GM18505 (cell line): Measurements from ENCODE around the gene C1QB.

Experiments
- ATAC-seq: cut with Tn5 transposase; IDR thresholded peaks from one replicate; pipeline ENCODE4 v1.9.1; 2021; ENCODE audit not compliant: unreplicated experiment
- POLR2A ChIP-seq: IDR thresholded peaks from 4 replicates; pipeline ENCODE4 v1.6.1; 2011; ENCODE audit warnings: borderline replicate concordance; ENCODE audit not compliant: insufficient read depth, insufficient read length; ENCODE audit errors: extremely low read depth

The C1QB gene

GRCh38 chr1:22677931-22678896, 25.2 kb downstream of the C1QB start:
- ATAC-seq = no peak

GRCh38 chr1:22680726-22681125, 27.7 kb downstream of the C1QB start:
- ATAC-seq = no peak
- no peak for TF ChIP-seq POLR2A

More at GRCh38 chr1:22677931-22678896, 25.2 kb downstream of the C1QB start:
- TF ChIP-seq POLR2A = no peak

GRCh38 chr1:22681556-22682276, 28.7 kb downstream of the C1QB start:
- no peak for TF ChIP-seq POLR2A
- no peak for ATAC-seq

DNA sequence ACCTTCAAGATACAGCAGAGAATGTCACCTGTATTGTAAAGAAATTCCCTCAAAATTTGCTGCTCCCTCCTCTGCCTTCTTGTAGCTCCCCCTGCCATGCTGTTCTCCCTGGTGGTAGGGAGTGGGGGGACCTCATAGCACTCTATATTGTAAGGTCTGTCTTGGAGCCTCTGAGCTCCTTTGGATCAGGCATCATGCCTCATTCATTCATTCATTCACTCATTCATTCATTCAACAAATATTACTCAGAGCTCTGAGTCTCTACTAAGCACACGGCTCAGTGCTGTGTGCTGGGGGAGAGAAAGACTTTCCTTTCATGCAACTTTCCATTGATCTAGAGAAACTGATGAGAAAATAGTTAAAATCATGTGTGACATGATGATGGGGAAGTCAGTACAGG, 30.5 kb downstream of the C1QB start:
- ATAC-seq = no peak

DNA sequence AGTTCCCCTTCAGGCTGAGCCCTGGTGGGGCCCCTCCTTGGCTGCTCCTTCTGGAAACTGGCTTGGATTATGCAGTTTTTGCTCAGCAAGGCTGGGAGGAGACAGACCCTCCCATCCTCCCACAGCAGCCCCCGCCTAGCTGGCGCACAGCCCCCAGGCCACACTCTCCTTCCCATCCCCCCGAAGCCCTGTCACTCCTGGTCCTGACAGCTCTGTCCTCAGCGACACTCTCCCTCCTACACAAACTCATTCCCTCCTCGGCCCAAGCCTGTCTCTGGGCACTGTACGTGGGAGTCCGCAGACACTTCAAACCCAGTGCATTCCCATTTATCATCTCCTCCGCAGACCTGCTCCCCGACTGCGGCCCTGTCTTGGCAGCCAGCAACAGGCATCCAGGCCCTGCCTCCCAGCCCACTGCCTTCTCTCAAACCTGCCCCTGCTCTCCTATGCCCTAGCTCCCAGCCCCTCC, 32.6 kb downstream of the C1QB start:
- no peak for TF ChIP-seq POLR2A
- no peak for ATAC-seq

More for the DNA sequence above, 30.5 kb downstream of the C1QB start:
- TF ChIP-seq POLR2A = no peak

GRCh38 chr1:22687191-22687590, 34.2 kb downstream of the C1QB start:
- ATAC-seq = no peak
- TF ChIP-seq POLR2A = no peak

GRCh38 chr1:22688466-22688865, 35.4 kb downstream of the C1QB start:
- no peak for ATAC-seq
- no peak for TF ChIP-seq POLR2A

DNA sequence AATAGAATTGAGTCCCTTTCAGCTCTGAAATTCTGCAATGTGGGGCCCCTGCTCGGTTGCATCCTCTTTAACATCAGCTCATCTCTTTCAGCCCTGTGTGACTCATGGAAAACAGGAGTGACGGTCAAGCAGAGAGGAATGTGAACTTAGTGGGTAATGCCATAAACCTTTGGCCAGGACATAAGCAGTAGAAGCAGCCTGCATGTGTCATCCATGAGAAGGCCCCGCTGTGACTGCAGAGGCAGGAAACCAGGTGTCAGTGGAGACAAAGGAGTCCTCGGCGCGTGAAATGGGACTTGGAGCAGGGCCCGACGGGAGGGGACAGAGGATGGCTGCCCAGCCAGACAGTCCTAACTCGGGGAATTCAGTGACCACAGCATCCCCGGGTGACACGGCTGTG, 36.5 kb downstream of the C1QB start:
- no peak for TF ChIP-seq POLR2A
- no peak for ATAC-seq

GRCh38 chr1:22691031-22691753, 38.2 kb downstream of the C1QB start:
- no peak for ATAC-seq

DNA sequence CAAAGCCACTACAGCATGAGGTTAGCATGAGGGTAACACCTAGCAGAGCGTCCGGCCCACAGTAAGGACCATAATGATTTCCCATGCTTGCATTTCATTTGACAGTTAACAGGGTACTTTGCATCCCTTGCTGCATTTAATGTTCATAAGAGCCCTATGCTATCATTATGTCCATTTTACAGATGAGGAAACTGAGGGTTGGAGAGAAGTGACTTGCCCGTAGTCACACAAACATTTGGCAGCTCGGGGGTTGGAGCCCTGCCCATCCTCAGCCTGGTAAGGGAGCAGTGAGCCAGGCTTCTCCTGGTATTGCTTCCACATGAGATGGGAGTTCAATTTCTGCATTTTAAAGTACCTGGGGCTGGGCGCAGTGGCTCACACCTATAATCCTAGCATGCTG, 41.1 kb downstream of the C1QB start:
- no peak for TF ChIP-seq POLR2A
- ATAC-seq = no peak

More at GRCh38 chr1:22691031-22691753, 38.2 kb downstream of the C1QB start:
- no peak for TF ChIP-seq POLR2A

DNA sequence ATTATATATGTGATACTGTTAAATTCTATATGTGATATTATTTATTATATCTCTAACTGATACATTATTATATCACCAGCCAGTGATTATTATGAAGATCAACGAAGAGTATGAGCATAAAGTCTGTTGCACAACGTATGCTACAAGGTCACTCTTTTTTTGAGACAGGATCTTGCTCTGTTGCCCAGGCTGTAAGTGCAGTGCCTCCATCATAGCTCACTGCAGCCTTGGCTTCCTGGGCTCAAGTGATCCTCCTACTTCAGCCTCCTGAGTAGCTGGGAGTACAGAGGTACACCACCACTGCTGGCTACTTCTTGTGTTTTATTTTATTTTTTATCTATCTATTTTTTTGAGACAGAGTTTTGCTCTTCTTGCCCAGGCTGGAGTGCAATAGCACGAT, 43.6 kb downstream of the C1QB start:
- no peak for ATAC-seq
- no peak for TF ChIP-seq POLR2A

- no peak for ATAC-seq
These were observed 44.9 kb downstream of the C1QB start for GRCh38 chr1:22697980-22698379.

More at GRCh38 chr1:22697980-22698379, 44.9 kb downstream of the C1QB start:
- TF ChIP-seq POLR2A = no peak
